Measurements from ENCODE around the gene BCOR.

The BCOR gene

DNA sequence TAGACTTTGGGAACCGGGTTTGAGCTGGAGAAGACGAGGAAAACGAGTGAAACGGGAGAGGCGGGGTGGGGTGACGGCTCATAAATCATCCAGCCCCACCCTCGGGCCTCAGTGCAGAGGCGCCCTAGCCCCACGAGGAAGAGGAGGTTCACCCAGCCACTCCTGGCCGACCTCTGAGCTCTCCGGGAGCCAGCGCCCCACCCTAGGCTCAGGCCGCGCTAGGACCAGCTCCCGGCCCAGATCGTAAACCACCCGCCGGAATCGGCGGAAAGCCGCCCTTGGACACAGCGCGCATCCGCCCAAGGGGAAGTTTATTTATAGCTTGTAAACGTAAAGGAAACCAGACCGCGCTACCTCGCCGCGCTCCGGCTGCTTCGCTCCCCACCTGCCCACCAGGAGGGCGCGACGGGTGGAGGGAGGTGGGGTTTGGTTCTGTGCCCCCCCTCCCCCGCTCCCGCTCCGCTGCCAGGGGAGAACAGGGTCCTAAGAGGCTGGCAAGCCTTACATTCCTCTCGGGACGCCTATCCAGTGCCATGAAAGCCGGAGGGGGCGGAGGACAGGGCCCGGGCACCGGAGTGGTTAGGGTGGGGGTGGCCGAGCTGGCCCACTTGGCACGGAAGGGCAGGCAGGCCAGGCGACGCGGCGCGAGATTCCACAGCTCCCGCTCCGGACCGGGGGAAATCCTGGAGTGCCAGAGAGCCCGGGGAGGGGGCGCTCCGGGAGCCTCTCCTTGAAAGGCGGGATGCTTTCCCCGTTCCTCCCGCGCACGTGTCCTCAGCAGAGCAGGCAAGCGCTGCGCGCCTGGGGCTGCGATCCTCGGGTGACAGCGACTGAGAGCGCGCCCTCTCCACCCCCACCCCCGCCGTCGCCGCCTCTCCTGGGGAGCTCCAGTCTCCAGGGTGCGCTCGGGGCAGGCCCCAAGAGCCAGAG, 84.2 kb downstream of the BCOR start:
- TF ChIP-seq, protein P1, sequence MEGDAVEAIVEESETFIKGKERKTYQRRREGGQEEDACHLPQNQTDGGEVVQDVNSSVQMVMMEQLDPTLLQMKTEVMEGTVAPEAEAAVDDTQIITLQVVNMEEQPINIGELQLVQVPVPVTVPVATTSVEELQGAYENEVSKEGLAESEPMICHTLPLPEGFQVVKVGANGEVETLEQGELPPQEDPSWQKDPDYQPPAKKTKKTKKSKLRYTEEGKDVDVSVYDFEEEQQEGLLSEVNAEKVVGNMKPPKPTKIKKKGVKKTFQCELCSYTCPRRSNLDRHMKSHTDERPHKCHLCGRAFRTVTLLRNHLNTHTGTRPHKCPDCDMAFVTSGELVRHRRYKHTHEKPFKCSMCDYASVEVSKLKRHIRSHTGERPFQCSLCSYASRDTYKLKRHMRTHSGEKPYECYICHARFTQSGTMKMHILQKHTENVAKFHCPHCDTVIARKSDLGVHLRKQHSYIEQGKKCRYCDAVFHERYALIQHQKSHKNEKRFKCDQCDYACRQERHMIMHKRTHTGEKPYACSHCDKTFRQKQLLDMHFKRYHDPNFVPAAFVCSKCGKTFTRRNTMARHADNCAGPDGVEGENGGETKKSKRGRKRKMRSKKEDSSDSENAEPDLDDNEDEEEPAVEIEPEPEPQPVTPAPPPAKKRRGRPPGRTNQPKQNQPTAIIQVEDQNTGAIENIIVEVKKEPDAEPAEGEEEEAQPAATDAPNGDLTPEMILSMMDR (conservative IDR thresholded peaks at IDR 0.05) = no peak
- TF ChIP-seq ZFX (IDR thresholded peaks at IDR 0.05) = no peak
- peak overlapping the region; percentile 85 for H3K27ac ChIP-seq

DNA sequence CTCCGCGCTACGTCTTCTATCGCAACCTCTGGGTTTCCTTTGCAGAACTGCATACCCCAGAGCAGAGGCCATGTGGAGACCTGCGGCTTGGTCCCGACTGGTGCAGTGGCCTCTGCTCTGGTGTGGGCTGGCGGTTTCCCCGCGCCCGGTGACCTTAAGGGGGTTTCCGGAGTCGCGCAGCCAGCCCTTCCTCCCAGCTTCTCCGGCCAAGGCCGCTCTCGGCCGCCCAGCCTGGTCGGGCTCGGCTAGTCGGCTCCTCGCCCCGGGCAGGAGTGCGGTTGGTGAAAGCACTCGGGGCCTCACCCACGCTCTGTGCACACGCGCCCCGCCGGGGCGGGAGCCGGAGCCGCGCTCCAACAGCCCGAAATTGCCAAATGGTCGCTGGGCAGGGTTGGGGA, 84.9 kb downstream of the BCOR start:
- H3K27ac ChIP-seq = peak overlapping the region; percentile 85

DNA sequence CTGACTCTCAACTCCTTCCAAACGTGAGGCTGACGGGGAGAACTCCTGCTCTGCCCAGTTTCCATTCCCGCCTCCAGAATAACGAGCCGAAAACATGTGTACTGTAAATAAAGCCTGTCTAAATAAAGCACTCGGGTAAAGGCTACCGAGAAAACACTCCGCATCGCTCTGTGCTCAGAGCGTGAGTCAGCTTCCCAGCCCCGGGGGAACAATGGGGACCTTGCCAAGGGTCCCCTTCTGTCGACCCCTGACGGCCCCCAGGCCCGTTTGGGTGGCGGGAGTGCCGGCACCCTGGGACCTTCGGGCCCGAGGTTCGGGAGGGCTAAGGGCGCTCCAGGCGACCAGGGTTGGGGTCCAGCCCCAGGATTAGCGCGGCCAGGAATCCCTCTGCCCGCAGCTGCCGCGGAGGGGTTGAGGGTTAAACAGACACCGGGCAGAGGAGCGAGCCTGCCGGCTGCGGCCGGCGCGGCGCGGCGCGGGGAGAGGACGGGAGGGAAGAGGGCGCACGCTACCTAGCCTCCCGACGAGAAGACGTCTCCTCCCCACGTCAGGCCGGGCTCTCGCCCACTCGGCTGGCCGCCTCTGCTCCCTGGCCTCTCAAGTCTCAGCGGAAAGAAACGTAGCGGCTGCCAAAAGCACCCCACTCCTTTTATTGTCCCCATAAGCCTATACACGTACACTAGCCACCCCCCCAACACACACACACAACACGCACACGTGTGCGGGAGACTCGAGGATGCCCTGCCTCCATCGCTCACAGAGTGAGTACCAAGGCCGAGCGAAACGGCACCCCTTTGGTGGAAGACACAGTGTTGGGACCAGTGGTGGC, 85.5 kb downstream of the BCOR start:
- TF ChIP-seq ZFX (IDR thresholded peaks at IDR 0.05) = no peak
- TF ChIP-seq, protein P1 (conservative IDR thresholded peaks at IDR 0.05) = no peak
- H3K27ac ChIP-seq = peak overlapping the region; percentile 85; the same call in 1 of the 2 replicates

More for the DNA sequence above, 84.9 kb downstream of the BCOR start:
- TF ChIP-seq, protein P1 (conservative IDR thresholded peaks at IDR 0.05) = no peak
- TF ChIP-seq ZFX (IDR thresholded peaks at IDR 0.05) = no peak

DNA sequence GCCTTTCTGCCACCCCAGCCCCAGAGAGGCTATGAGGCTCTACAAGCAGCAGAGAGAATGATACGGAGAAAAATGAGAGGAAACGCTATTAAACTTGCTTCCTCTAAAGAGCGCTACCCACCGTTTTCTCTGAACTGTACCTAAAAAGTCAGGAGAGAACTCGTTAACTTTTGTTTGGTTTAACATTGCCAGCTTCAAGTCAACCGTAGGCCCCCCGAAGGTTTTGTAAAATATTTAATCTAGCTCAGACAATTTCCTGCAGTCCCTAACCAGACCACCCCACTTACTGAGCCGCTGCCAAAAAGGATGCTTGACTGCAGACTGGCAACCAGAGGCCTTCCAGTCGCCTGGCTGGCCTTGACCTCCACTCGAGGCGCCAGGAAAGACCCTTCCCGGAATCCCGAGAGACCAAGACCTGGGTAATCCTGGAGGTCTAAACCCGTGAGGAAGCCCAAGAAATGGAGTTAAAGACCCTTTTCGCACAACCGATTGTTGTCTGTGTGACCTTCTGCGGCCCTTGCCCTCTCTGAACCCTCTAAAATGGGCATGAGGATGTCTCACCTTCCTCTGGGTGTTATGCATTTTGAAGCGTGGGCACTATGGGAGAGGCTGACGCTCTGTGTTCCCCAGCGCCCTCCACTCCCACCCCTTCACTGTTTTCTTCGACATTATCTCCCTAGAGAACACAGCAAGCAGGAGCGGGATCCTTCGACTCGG, 86.3 kb downstream of the BCOR start:
- TF ChIP-seq, protein P1 (conservative IDR thresholded peaks at IDR 0.05) = no peak
- no peak for TF ChIP-seq ZFX (IDR thresholded peaks at IDR 0.05)
- no peak overlapping the region; the same call in 1 of the 2 replicates for H3K27ac ChIP-seq

DNA sequence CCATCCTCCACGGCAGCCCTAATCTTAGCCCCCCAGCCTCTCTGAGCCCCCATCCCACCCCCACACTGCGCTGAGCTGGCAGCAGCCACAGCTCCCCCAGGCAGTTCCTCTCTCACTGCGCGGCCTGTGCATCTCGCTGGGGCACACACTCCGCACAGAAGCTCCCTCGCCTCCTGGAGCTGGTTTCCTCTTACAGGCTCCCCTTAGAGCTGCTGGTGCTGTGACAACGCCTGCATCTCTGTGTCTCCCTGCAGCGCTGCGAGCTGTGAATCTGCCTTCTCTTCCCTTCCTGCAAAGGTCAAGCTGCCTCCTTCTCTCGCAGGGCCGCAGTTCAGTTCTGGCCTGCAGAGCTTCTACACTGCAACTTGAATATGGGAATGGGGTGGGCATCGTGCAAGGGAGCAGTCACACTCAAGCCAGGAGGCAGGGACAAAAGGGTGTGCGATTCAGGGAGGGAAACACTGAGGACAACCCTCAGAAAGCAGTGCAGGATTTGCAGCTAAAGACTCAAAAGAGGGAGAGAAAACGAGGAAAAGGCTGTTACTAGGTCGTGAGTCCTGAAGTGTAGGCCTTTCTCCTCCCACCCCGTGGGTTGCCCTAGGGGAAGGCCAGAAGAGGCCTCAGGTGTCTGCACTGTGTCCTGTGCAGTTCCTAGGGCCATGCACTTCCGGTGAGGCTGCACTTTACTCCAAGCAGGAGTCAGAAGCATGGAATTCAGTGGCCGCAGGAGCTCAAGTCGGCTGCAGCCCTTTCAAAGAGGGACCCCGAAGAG, 87.0 kb downstream of the BCOR start:
- TF ChIP-seq, protein P1 (conservative IDR thresholded peaks at IDR 0.05) = no peak
- TF ChIP-seq ZFX (IDR thresholded peaks at IDR 0.05) = no peak
- H3K27ac ChIP-seq = no peak overlapping the region

DNA sequence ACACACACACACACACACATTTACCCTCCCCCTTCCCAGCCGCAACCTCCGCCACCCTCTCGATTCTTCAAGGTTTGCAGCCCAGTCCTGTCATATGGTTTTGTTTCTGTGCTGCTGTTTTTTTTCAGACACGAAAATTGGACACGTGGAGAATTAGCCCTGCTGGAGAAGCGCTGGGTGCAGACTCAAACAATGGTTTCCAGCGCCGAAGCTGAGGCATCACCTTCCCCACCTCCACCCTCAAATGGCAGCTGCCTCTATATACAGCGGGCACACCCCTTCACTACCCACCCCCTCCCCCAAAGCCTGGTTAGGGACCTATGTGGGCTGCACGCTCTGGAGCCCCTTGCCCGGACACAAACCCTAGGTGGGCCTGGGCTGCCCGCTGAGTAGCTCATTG, 87.9 kb downstream of the BCOR start:
- no peak for TF ChIP-seq ZFX (IDR thresholded peaks at IDR 0.05)
- TF ChIP-seq, protein P1 (conservative IDR thresholded peaks at IDR 0.05) = no peak
- no peak overlapping the region for H3K27ac ChIP-seq

Measured in C4-2B (cell line).